Peyer's patch (tissue), 4 donors: ENCODE data around the gene SYK.

Experiments used
- CTCF ChIP-seq, 6 experiments: fragments of 450-650 bp in 4 of 6; fragments of 200-600 bp in 2 of 6; sonication (generic) in 1 of 6; IDR thresholded peaks; one replicate each; pipeline ENCODE4 v1.5.1; 2017 to 2019; ENCODE audit warnings: antibody characterized with exemption in 6 of 6, mild to moderate bottlenecking in 3 of 6, moderate library complexity in 1 of 6
- POLR2A ChIP-seq, 2 donors: fragments of 450-650 bp; IDR thresholded peaks; one replicate each; pipeline ENCODE4 v1.5.1; 2017; ENCODE audit warnings: antibody characterized with exemption in 2 of 2, mild to moderate bottlenecking in 2 of 2, moderate library complexity in 2 of 2

GRCh38 chr9:90802386-90802985 lies 867 bp downstream of the SYK start:
- TF ChIP-seq CTCF (IDR thresholded peaks at IDR 0.05) (no peak), POLR2A (IDR thresholded peaks at IDR 0.05) (no peak)
